Measurements from ENCODE around the gene DHX57.

DNA sequence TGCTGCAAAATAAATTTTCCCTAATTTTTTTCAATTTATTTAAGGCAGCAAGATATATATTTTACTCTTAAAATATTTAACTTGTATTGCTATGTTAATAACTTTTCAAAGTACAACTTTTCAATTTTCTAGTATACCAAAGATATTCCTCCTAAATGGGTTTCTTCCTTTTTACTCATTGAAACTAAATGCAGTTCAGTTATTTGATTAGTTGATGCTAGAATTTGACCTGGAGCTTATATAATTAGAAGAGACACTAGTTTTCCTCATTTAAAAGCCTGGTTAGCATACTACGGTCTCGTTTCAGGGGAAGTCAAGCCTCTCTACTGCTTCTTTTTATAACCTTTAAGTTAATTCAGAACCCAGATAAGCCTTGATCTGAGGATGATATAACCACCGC, 13.8 kb upstream of the DHX57 start, which contains the start of gene ARHGEF33:
- TF ChIP-seq, protein P1, sequence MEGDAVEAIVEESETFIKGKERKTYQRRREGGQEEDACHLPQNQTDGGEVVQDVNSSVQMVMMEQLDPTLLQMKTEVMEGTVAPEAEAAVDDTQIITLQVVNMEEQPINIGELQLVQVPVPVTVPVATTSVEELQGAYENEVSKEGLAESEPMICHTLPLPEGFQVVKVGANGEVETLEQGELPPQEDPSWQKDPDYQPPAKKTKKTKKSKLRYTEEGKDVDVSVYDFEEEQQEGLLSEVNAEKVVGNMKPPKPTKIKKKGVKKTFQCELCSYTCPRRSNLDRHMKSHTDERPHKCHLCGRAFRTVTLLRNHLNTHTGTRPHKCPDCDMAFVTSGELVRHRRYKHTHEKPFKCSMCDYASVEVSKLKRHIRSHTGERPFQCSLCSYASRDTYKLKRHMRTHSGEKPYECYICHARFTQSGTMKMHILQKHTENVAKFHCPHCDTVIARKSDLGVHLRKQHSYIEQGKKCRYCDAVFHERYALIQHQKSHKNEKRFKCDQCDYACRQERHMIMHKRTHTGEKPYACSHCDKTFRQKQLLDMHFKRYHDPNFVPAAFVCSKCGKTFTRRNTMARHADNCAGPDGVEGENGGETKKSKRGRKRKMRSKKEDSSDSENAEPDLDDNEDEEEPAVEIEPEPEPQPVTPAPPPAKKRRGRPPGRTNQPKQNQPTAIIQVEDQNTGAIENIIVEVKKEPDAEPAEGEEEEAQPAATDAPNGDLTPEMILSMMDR (IDR thresholded peaks at IDR 0.05; ENCODE audit: low read length), result no peak
- TF ChIP-seq EZH2 (IDR thresholded peaks at IDR 0.05; ENCODE audit: borderline replicate concordance, low read length), result no peak

Data from OCI-LY1 (cell line).